Omental fat pad (tissue), 4 donors: ENCODE data around the gene GPR21. TPM values are rescaled to one million over a fixed set of nuclear protein-coding genes. Genes with fewer than 3 reads are reported as not detected.
A peak's percentile ranks its signal among the peaks of the same experiment; 100 is the strongest.

Experiments used
- ATAC-seq: fragments of 150-250 bp; one replicate; pipeline ENCODE4 v1.9.1; 2016; ENCODE audit warnings: mild to moderate bottlenecking, moderate library complexity; ENCODE audit not compliant: low FRiP score
- DNase-seq: peaks from one replicate; pipeline ENCODE4 v3.0.0-alpha.2; 2019; ENCODE audit warnings: low spot score
- total RNA-seq, 4 donors: library from RNA; depleted of rRNA; stranded (reverse); fragments of >200 nt; gene quantifications; one replicate each; pipeline ENCODE4 v1.1.0, GENCODE V29; 2016
- TF ChIP-seq, protein P1 (sequence below), 3 donors: fragments of 450-650 bp; IDR thresholded peaks; one replicate each; pipeline ENCODE4 v1.5.1; 2016 to 2017; ENCODE audit warnings: antibody characterized with exemption in 3 of 3, mild to moderate bottlenecking in 3 of 3, moderate library complexity in 2 of 3

Gene GPR21, protein sequence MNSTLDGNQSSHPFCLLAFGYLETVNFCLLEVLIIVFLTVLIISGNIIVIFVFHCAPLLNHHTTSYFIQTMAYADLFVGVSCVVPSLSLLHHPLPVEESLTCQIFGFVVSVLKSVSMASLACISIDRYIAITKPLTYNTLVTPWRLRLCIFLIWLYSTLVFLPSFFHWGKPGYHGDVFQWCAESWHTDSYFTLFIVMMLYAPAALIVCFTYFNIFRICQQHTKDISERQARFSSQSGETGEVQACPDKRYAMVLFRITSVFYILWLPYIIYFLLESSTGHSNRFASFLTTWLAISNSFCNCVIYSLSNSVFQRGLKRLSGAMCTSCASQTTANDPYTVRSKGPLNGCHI
- 1 to 10 TPM in 2 of 4 donors, not detected in 2; 1.7 to 2.3 TPM for total RNA-seq

DNA sequence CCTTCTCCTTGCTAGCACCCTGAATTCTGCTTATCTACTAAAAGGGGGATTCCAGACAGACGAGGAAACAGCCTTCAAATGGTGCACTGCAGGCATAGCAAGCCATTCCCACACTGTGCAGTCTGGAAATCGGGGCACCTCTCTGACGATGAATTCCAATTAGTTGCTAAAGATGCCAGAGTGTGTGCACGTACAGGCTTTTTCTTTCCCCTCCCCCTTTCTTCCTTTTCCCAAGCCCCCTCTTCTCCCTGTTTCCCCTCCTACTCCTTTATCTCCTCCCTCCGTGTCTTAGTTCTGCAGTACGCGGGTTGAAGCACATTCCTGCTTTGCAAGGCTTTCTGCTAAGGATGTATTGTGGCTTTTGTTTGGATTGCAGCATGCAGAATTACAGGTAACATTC lies at the start of gene GPR21:
GPR21 (plus strand) TSS at position 316 of the 400 bp plus-strand sequence. CDS start 900 bp downstream, outside the sequence.
- DNase-seq: no peak
- ATAC-seq: no peak
- TF ChIP-seq, protein P1, sequence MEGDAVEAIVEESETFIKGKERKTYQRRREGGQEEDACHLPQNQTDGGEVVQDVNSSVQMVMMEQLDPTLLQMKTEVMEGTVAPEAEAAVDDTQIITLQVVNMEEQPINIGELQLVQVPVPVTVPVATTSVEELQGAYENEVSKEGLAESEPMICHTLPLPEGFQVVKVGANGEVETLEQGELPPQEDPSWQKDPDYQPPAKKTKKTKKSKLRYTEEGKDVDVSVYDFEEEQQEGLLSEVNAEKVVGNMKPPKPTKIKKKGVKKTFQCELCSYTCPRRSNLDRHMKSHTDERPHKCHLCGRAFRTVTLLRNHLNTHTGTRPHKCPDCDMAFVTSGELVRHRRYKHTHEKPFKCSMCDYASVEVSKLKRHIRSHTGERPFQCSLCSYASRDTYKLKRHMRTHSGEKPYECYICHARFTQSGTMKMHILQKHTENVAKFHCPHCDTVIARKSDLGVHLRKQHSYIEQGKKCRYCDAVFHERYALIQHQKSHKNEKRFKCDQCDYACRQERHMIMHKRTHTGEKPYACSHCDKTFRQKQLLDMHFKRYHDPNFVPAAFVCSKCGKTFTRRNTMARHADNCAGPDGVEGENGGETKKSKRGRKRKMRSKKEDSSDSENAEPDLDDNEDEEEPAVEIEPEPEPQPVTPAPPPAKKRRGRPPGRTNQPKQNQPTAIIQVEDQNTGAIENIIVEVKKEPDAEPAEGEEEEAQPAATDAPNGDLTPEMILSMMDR (IDR thresholded peaks at IDR 0.05): no peak

DNA sequence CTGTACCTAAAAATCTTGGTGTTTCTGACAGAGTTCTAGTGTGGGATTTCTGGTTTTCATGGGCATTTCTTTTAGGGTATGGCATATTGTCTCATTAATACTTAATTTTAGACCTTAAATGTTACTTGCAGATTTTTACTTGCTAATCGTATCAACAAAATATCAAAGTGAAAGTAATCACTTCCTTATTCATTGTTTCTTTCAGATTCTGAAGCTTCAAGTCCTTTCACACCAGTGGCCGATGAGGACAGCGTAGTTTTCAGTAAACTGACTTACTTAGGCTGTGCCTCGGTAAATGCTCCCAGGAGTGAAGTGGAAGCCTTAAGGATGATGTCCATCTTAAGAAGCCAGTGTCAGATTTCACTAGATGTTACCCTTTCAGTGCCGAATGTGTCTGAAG lies 47.5 kb upstream of the GPR21 start:
- TF ChIP-seq, protein P1 (IDR thresholded peaks at IDR 0.05): no peak
- ATAC-seq (no peak), DNase-seq (no peak)

DNA sequence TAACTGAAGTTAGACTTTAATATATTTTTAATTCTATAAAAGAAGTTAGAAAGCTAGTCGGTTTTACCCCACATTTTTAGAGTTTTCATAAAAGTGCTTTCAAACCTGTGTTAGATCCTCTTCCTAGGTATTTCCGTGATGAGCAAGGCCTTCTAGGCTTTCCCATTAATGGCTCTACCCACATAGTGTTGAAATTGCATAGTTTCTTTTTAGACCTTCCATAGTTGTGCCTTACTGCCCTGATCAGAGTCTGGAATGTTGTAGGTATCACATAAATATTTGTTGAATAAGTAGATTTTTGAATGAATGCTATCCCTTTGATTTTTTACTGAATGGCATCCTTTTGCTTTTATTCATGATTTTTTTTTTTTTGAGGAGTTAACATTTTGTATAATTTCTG lies 45.3 kb upstream of the GPR21 start:
- TF ChIP-seq, protein P1 (IDR thresholded peaks at IDR 0.05): no peak
- DNase-seq: no peak
- ATAC-seq: no peak

DNA sequence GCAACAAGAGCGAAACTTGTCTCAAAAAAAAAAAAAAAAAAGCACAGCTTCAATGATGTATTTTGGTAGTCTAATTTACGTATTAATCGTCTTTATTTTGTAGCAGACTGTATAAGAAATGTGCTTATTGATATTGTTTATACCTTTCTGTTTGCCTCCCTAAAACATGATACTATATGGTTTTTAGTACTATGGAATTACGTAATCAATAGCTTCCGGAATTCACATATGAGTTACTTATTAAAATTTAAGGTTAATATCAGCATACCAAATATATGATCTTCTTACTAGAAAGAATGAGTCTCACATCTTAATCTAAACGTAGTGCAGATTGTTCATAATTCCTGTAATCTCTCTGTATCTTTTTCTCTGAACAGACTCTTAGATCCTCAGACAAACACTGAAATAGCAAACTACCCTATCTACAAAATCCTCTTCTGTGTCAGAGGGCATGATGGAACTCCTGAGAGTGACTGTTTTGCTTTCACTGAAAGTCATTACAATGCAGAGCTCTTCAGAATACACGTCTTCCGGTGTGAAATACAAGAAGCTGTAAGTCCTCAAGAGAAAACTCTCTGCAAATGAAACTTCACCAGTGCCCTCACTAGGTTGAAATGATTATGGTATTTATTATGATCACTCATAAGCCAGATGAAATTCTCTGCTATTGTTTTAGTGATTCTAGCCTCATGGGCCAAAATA lies 44.4 kb upstream of the GPR21 start:
- ATAC-seq (no peak), DNase-seq (no peak)
- TF ChIP-seq, protein P1 (IDR thresholded peaks at IDR 0.05): no peak

DNA sequence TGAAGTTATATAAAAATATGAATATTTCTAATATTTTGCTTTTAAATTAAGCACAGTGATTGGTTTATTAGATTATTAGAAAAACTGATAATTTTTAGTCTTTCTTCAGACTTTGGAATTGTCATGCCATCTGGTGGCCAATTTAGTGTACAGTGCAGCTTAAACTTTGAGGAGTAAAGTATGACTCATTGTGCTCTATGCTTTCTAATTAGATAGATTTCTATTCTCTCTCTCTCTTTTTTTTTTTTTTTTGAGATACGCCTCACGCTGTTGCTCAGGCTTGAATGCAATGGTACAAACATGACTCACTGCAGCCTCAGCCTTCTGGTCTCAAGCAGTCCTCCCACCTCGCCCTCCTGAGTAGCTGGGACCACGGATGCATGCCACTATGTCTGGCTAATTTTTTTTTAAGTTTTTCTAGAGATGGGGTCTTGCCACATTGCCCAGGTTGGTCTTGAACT lies 42.1 kb upstream of the GPR21 start:
- no peak for DNase-seq
- TF ChIP-seq, protein P1 (IDR thresholded peaks at IDR 0.05): peak in 1 of 3 donors; percentile 23

DNA sequence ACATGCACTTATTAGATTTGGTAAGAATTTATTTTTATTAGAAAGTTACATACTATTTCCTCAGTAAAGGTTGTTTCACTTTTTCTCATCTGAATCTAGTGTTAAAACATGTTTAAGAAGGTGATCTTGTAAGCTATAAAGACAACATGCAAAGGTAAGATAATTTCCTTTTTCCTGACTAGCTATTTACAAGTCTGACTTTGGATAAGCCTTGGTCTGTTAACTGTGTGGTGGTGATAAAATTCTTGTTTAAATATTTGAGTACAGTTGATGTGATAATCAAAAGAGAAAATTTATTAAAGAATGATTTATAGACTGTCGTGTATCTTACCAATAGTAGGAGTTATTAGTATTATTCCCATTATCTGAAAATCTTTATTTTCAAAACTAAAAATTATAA lies 36.9 kb upstream of the GPR21 start:
- TF ChIP-seq, protein P1 (IDR thresholded peaks at IDR 0.05): no peak
- no peak for ATAC-seq
- no peak for DNase-seq

More for the DNA sequence above, 42.1 kb upstream of the GPR21 start:
- peak; percentile 99 for ATAC-seq
